ENCODE data around the gene ATP8B1.

GRCh38 chr18:57705832-57706595, 97.1 kb downstream of the ATP8B1 start:
- TF ChIP-seq GATA2 (IDR thresholded peaks at IDR 0.05; ENCODE audit: low read depth, low read length) (no peak), GATA3 (IDR thresholded peaks at IDR 0.05; ENCODE audit: low read depth, low read length) (no peak)
